Muscle of leg (tissue), 11 donors: ENCODE results near the gene HRCT1. TPM values are rescaled to one million over a fixed set of nuclear protein-coding genes. Genes with fewer than 3 reads are reported as not detected.
A peak's percentile ranks its signal among the peaks of the same experiment; 100 is the strongest.

Source experiments
- DNase-seq: peaks from one replicate; pipeline ENCODE4 v3.0.0; 2013
- H3K27ac ChIP-seq: one replicate; pipeline ENCODE4 v1.5.1; 2013; ENCODE audit warnings: mild to moderate bottlenecking, low read length, control low read depth
- H3K27me3 ChIP-seq: one replicate; pipeline ENCODE4 v1.6.1; 2013; ENCODE audit warnings: low read length; ENCODE audit not compliant: control insufficient read depth, insufficient read depth
- H3K36me3 ChIP-seq: one replicate; pipeline ENCODE4 v1.6.1; 2013; ENCODE audit warnings: low read length; ENCODE audit not compliant: control insufficient read depth, insufficient read depth
- H3K4me1 ChIP-seq: one replicate; pipeline ENCODE4 v1.6.1; 2013; ENCODE audit warnings: low read length; ENCODE audit not compliant: control insufficient read depth, insufficient read depth
- H3K4me3 ChIP-seq: one replicate; pipeline ENCODE4 v1.5.1; 2013; ENCODE audit warnings: low read length, control low read depth
- H3K9me3 ChIP-seq: replicated peaks from 2 replicates; pipeline ENCODE4 v1.6.1; 2013; ENCODE audit warnings: low read depth, low read length; ENCODE audit not compliant: control insufficient read depth
- whole genome bisulfite sequencing: methylation state at CpG from one replicate; pipeline ENCODE4 v1.1.5; 2013; ENCODE audit warnings: missing lambda C conversion rate; ENCODE audit not compliant: insufficient coverage; 5-methylcytosine and 5-hydroxymethylcytosine counted together
- polyA plus RNA-seq, 8 donors: library from polyadenylated mRNA; unstranded; fragments of 120-200 nt; gene quantifications; one replicate each; pipeline versions ENCODE4 v1.2.1 to v1.2.3, GENCODE V29; 2013; ENCODE audit warnings: inconsistent platforms in 1 of 8, low replicate concordance in 1 of 8; ENCODE audit not compliant: insufficient read length in 8 of 8, insufficient read depth in 1 of 8
- total RNA-seq: library from RNA; stranded (reverse); fragments of 120-200 nt; gene quantifications from one replicate; pipeline ENCODE4 v1.2.4, GENCODE V29; 2013

The HRCT1 gene
- total and polyA plus RNA-seq, 9 donors: 0.82 to 1.9 (median 1.4) TPM

DNA sequence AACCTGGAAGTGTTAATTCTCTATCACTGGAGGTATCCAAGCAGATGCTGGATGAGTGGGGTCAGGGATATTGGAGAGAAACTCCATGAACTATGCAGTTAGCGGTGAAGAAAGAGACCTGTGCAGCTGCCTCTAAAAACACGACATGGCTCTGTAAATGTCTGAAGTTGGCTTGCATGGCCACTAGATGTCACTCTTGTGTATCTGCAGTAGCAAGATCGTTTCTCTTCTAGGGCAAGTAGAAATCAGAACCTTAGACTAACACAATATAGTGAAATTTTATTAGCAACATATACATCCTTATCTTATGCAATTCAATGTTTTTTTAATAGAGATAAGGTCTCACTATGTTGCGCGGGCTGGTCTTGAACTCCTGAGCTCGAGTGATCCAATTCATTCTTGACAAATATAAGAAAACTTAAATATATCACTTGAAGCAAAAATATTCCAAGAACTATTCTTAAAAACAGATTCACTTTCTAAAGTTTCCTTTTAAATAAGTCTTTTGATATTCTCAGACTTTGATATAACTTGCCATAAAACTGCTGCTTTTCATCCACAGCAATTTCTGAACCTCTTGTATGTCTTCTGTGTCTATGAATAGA, 49.0 kb downstream of the HRCT1 start:
- no peaks in the 10 kb centered on the region for H3K4me1 ChIP-seq
- peak; percentile 85 for DNase-seq
- no peaks in the 10 kb centered on the region for H3K27me3 ChIP-seq
- no peak overlapping the region for H3K4me3 ChIP-seq
- H3K27ac ChIP-seq: no peak overlapping the region
- H3K36me3 ChIP-seq: no peaks in the 10 kb centered on the region
- no peaks in the 10 kb centered on the region for H3K9me3 ChIP-seq
- WGBS: 0% methylated on average over 1 of the region's 6 CpGs

DNA sequence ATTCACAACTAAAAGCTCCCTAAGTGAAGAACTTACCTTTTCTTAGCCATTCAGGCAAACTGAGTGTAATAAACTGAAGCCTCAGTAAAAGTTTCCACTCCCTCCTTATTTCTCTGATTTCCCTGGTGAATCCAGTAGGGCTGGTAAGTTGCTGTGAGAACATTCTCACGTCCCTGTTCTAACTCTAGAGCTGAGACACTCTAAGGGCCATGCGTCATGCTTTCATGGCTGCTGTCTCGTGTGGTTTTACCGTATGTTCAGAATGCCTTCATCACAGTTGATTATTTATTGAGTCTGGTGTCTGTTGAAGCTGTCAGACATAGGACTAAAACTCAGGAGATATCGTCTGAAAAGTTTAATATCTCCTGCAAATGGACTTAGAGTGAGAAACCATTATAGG, 50.6 kb downstream of the HRCT1 start:
- Histone ChIP-seq H3K36me3 (no peaks in the 10 kb centered on the region), H3K27ac (no peak overlapping the region), H3K4me3 (no peak overlapping the region), H3K9me3 (no peaks in the 10 kb centered on the region), H3K4me1 (no peaks in the 10 kb centered on the region), H3K27me3 (no peaks in the 10 kb centered on the region)
- no peak for DNase-seq
- 60% methylated on average over 2 of the region's 5 CpGs for WGBS

Other genes starting within 250 kb of the HRCT1 start
- gene RMRP, start 248.2 kb upstream of the HRCT1 start, total RNA-seq: 19,485 TPM
- not detected for gene RMRP, start 248.2 kb upstream of the HRCT1 start, polyA plus RNA-seq
- gene CCDC107, start 247.9 kb upstream of the HRCT1 start, total RNA-seq: 14.4 TPM
- 10 to 100 TPM; 16.0 to 23.6 (median 18.0) TPM for gene CCDC107, start 247.9 kb upstream of the HRCT1 start, polyA plus RNA-seq
- 1.4 TPM for gene ARHGEF39, start 241.0 kb upstream of the HRCT1 start, total RNA-seq
- 1 to 10 TPM; 3.9 to 7.7 (median 5.6) TPM for gene ARHGEF39, start 241.0 kb upstream of the HRCT1 start, polyA plus RNA-seq
- 0.49 TPM for gene CA9, start 232.3 kb upstream of the HRCT1 start, total RNA-seq
- gene CA9, start 232.3 kb upstream of the HRCT1 start, polyA plus RNA-seq: 1 to 10 TPM in 2 of 8 donors, under 1 TPM in 6; 0.52 to 2.4 (median 0.71) TPM
- 5,909 TPM for gene TPM2, start 216.3 kb upstream of the HRCT1 start, total RNA-seq
- 1,000 to 10,000 TPM; 4,794 to 8,701 (median 8,114) TPM for gene TPM2, start 216.3 kb upstream of the HRCT1 start, polyA plus RNA-seq
- 78.0 TPM for gene TLN1, start 174.0 kb upstream of the HRCT1 start, total RNA-seq
- gene TLN1, start 174.0 kb upstream of the HRCT1 start, polyA plus RNA-seq: 100 to 1,000 TPM in 7 of 8 donors, 10 to 100 TPM in 1; 90.7 to 133 (median 118) TPM
- 27.0 TPM for gene CREB3, start 173.5 kb upstream of the HRCT1 start, total RNA-seq
- 10 to 100 TPM; 23.5 to 30.7 (median 26.4) TPM for gene CREB3, start 173.5 kb upstream of the HRCT1 start, polyA plus RNA-seq
- 42.9 TPM for gene GBA2, start 157.0 kb upstream of the HRCT1 start, total RNA-seq
- gene GBA2, start 157.0 kb upstream of the HRCT1 start, polyA plus RNA-seq: 10 to 100 TPM; 44.7 to 82.5 (median 62.0) TPM
- gene RGP1, start 156.9 kb upstream of the HRCT1 start, total RNA-seq: 11.4 TPM
- gene RGP1, start 156.9 kb upstream of the HRCT1 start, polyA plus RNA-seq: 10 to 100 TPM; 15.5 to 23.6 (median 19.7) TPM
- 0.18 TPM for gene MSMP, start 151.9 kb upstream of the HRCT1 start, total RNA-seq
- under 1 TPM in 2 of 8 donors, not detected in 6; 0.42 to 0.50 TPM for gene MSMP, start 151.9 kb upstream of the HRCT1 start, polyA plus RNA-seq
- 16.8 TPM for gene NPR2, start 114.6 kb upstream of the HRCT1 start, total RNA-seq
- 10 to 100 TPM; 21.6 to 37.3 (median 27.1) TPM for gene NPR2, start 114.6 kb upstream of the HRCT1 start, polyA plus RNA-seq
- 1.5 TPM for gene SPAG8, start 93.9 kb upstream of the HRCT1 start, total RNA-seq
- 1 to 10 TPM; 1.3 to 3.1 (median 2.1) TPM for gene SPAG8, start 93.9 kb upstream of the HRCT1 start, polyA plus RNA-seq
- 33.6 TPM for gene HINT2, start 91.2 kb upstream of the HRCT1 start, total RNA-seq
- gene HINT2, start 91.2 kb upstream of the HRCT1 start, polyA plus RNA-seq: 10 to 100 TPM; 24.5 to 35.6 (median 30.0) TPM
- not detected for gene FAM221B, start 77.5 kb upstream of the HRCT1 start, total RNA-seq
- under 1 TPM; 0.08 to 0.26 (median 0.20) TPM for gene FAM221B, start 77.5 kb upstream of the HRCT1 start, polyA plus RNA-seq
- 5.1 TPM for gene TMEM8B, start 77.0 kb upstream of the HRCT1 start, total RNA-seq
- gene TMEM8B, start 77.0 kb upstream of the HRCT1 start, polyA plus RNA-seq: 10 to 100 TPM; 12.8 to 22.3 (median 18.0) TPM
- gene OR13J1, start 35.8 kb upstream of the HRCT1 start, total RNA-seq: not detected
- gene OR13J1, start 35.8 kb upstream of the HRCT1 start, polyA plus RNA-seq: under 1 TPM in 5 of 8 donors, not detected in 3; 0.07 to 0.29 (median 0.13) TPM
- 0.89 TPM for gene SPAAR, start 3.3 kb downstream of the HRCT1 start, total RNA-seq
- 1 to 10 TPM; 1.4 to 2.3 (median 1.9) TPM for gene SPAAR, start 3.3 kb downstream of the HRCT1 start, polyA plus RNA-seq
- not detected for gene OR2S2, start 52.0 kb downstream of the HRCT1 start, total RNA-seq
- gene OR2S2, start 52.0 kb downstream of the HRCT1 start, polyA plus RNA-seq: under 1 TPM in 1 of 8 donors, not detected in 7; 0.11 TPM
- 15.3 TPM for gene RECK, start 130.7 kb downstream of the HRCT1 start, total RNA-seq
- 10 to 100 TPM; 18.9 to 45.7 (median 26.7) TPM for gene RECK, start 130.7 kb downstream of the HRCT1 start, polyA plus RNA-seq
- gene GLIPR2, start 230.5 kb downstream of the HRCT1 start, total RNA-seq: 61.4 TPM
- 100 to 1,000 TPM; 117 to 159 (median 129) TPM for gene GLIPR2, start 230.5 kb downstream of the HRCT1 start, polyA plus RNA-seq